Measurements from ENCODE around the gene MACO1. TPM values are rescaled to one million over a fixed set of nuclear protein-coding genes. Genes with fewer than 3 reads are reported as not detected.

Gene MACO1
- polyA plus RNA-seq, 2 of the 4 experiments (the other 2 are of a cell fraction) = 6.3 to 7.5 TPM

DNA sequence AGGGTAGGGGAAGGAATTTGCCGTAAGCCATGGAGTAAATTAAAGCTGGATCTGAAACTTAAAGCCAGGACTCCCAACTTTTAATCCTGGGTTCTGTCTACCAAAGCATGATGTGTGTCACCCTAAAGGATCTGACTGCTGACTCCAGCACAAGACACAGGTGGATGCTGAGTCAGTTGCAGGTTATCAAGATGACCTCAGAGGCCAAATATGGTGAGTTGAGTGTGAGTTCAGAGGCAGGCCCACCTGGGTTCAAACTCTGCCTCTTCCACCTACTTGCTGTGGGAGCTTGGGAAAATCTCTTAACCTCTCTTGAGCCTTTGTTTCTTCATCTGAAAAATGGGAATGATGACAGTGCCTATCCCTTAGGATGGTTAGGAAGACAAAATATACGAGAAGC, 96.1 kb downstream of the MACO1 start (continued):
- no peak for TF ChIP-seq ZC3H11A (IDR thresholded peaks at IDR 0.05)
- no peak for TF ChIP-seq ZNF302 (CRISPR knock-in tag; IDR thresholded peaks at IDR 0.05)
- no peak for TF ChIP-seq FOSB (CRISPR knock-in tag; IDR thresholded peaks at IDR 0.05)
- TF ChIP-seq, protein P1, sequence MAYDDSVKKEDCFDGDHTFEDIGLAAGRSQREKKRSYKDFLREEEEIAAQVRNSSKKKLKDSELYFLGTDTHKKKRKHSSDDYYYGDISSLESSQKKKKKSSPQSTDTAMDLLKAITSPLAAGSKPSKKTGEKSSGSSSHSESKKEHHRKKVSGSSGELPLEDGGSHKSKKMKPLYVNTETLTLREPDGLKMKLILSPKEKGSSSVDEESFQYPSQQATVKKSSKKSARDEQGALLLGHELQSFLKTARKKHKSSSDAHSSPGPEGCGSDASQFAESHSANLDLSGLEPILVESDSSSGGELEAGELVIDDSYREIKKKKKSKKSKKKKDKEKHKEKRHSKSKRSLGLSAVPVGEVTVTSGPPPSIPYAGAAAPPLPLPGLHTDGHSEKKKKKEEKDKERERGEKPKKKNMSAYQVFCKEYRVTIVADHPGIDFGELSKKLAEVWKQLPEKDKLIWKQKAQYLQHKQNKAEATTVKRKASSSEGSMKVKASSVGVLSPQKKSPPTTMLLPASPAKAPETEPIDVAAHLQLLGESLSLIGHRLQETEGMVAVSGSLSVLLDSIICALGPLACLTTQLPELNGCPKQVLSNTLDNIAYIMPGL (CRISPR knock-in tag; IDR thresholded peaks at IDR 0.05; ENCODE audit: borderline replicate concordance) = no peak

DNA sequence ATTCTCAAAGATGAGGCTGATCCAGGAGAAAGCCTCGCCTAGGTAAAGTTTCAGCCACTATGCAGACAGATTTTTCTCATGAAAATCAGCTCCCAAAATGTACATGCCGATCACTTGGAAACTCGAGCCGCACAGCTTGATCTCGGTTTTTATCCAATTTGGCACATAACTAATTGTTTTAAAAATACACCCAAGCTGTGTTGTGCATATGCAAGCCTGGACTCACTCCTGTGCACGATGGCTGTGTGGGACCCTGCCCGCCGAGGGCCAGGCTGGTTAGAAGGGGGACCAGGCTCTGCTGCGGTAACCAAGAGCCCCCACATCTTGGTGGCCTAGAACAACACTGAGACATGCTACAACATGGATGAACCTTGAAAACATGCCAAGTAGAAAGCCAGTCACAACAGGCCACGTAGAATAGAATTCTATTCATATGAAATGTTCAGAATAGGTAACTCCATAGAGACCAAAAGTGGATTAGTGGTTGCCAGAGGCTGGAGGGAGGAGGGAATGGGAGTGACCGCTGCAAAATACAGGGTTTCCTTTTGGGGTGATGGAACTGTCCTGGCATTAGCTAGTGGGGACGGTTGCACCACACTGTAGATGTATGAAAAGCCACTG, 96.6 kb downstream of the MACO1 start:
- ATAC-seq = no peak
- no peak overlapping the region for H3K4me2 ChIP-seq
- no peaks in the 10 kb centered on the region for H3K9me3 ChIP-seq
- no peak for DNase-seq (ENCODE audit: low read depth in 1 of 2, low spot score in 1 of 2)
- H3K4me3 ChIP-seq = no peak overlapping the region
- peaks cover 14% of the 10 kb centered on the region; the same call in 2 of the 3 replicates for H3K4me1 ChIP-seq
- no peak for TF ChIP-seq MAZ (IDR thresholded peaks at IDR 0.05; ENCODE audit: borderline replicate concordance, low read depth, low read length)
- no peak for FAIRE-seq
- 62% methylated on average over 12 of the region's 12 CpGs for WGBS (ENCODE audit: missing lambda C conversion rate)
- CTCF ChIA-PET = interaction anchor here (0.7 to 1.8 kb wide), 3 partner anchors 8 to 24 kb away, joined by 3 read pairs; no protein-coding TSS in a partner anchor
- H3K27ac ChIP-seq = no peak overlapping the region
- POLR2A ChIA-PET = no interaction called here

DNA sequence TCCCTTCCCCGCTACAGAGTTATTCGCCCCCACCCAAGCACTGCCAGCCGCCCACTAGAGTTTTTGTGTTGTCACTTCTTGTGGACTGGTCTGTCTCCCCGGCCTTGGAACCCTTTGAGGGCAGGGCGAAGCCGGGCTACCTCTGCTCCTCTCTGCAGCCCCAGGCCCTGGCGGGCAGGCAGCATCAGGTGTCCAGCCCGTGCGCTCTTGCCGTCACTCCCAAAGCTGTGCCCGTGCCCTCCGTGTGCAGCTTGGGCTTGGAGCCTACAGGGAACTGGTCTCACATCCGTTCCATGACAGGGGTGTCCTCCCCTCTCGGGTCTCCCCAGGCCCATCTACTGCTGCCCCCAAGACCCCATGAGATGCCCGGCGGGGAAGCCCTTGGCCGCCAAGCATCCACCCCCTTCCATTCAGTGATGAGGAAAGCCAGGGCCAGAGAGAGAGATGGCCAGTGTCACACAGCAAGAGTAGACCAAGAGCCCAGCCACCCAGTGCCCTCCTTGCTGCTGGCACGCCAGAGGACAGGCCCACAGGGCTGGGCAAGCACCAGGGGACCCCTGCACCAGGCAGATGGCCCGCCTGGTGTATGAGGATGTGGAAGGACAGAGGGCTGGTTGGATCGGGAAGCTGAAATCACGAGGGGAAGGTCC, 97.4 kb downstream of the MACO1 start:
- FAIRE-seq = no peak
- ATAC-seq = no peak
- no peak for DNase-seq (ENCODE audit: low read depth in 1 of 2, low spot score in 1 of 2)
- POLR2A ChIA-PET = no interaction called here
- peaks cover 11% of the 10 kb centered on the region; the same call in 2 of the 3 replicates for H3K4me1 ChIP-seq
- CTCF ChIA-PET = interaction anchor here (1.8 kb wide), 1 partner anchor 24 kb away, joined by 3 read pairs; no protein-coding TSS in a partner anchor
- no peaks in the 10 kb centered on the region for H3K9me3 ChIP-seq
- no peak overlapping the region for H3K4me2 ChIP-seq
- no peak overlapping the region for H3K27ac ChIP-seq
- no peak overlapping the region for H3K4me3 ChIP-seq
- WGBS (ENCODE audit: missing lambda C conversion rate) = 84% methylated on average over 15 of the region's 21 CpGs
- TF ChIP-seq, protein P2, sequence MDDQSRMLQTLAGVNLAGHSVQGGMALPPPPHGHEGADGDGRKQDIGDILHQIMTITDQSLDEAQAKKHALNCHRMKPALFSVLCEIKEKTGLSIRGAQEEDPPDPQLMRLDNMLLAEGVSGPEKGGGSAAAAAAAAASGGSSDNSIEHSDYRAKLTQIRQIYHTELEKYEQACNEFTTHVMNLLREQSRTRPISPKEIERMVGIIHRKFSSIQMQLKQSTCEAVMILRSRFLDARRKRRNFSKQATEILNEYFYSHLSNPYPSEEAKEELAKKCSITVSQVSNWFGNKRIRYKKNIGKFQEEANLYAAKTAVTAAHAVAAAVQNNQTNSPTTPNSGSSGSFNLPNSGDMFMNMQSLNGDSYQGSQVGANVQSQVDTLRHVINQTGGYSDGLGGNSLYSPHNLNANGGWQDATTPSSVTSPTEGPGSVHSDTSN (IDR thresholded peaks at IDR 0.05) = no peak
- TF ChIP-seq CHD2 (IDR thresholded peaks at IDR 0.05; ENCODE audit: low read length, partially characterized antibody) = no peak
- no peak for TF ChIP-seq CBX8 (IDR thresholded peaks at IDR 0.05)
- no peak for TF ChIP-seq RAD21 (conservative IDR thresholded peaks at IDR 0.05 in 1 of 2, IDR thresholded peaks at IDR 0.05 in 1 of 2)
- no peak for TF ChIP-seq RNF2 (IDR thresholded peaks at IDR 0.05; ENCODE audit: borderline replicate concordance, low read depth)
- no peak for TF ChIP-seq POLR2A (IDR thresholded peaks at IDR 0.05; ENCODE audit: low read length)
- no peak for TF ChIP-seq NPAS2 (CRISPR knock-in tag; IDR thresholded peaks at IDR 0.05; ENCODE audit: borderline replicate concordance)
- TF ChIP-seq, protein P3, sequence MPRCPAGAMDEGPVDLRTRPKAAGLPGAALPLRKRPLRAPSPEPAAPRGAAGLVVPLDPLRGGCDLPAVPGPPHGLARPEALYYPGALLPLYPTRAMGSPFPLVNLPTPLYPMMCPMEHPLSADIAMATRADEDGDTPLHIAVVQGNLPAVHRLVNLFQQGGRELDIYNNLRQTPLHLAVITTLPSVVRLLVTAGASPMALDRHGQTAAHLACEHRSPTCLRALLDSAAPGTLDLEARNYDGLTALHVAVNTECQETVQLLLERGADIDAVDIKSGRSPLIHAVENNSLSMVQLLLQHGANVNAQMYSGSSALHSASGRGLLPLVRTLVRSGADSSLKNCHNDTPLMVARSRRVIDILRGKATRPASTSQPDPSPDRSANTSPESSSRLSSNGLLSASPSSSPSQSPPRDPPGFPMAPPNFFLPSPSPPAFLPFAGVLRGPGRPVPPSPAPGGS (IDR thresholded peaks at IDR 0.05) = no peak

DNA sequence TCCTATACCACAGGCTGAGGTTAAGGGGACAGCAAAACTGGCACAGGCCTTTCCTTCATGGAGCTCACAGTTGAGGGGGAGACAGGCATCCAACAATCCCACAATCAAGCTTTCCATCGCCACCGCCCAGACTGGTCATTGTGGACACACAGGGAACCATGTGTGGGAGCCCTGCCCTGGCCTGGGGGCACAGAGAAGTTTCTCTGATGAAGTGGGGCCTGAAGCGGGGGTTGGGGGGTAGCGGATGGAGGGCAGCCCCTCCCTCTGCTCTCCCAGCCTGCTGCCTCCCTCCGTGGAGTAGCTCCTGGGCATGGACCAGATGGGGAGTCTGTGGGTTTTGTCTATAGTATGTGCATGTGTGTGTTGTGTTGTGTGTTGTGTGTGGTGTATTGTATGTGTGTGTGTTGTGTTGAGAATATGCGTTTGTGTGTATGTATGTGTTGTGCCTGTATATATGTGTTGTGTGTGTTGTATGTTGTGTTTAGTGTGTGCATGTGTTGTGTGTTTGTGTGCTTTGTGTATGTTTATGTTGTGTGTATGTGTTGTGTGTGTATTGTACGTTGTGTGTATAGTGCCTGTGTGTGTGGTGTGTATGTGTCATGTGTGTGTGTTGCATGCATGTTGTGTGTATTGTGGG, 98.3 kb downstream of the MACO1 start:
- FAIRE-seq = no peak
- H3K4me1 ChIP-seq = peaks cover 11% of the 10 kb centered on the region; the same call in 2 of the 3 replicates
- no peak overlapping the region for H3K27ac ChIP-seq
- TF ChIP-seq NFE2L2 (conservative IDR thresholded peaks at IDR 0.05; ENCODE audit: low read length) (no peak), HOXB5 (CRISPR knock-in tag; IDR thresholded peaks at IDR 0.05) (no peak), HEYL (CRISPR knock-in tag; IDR thresholded peaks at IDR 0.05) (no peak)
- no peak overlapping the region for H3K4me2 ChIP-seq
- ChIA-PET CTCF (interaction anchor here (1.0 to 1.8 kb wide), 2 partner anchors 8 to 25 kb away, joined by 3 to 4 read pairs; no protein-coding TSS in a partner anchor), POLR2A (no interaction called here)
- H3K9me3 ChIP-seq = no peaks in the 10 kb centered on the region
- no peak for ATAC-seq
- no peak overlapping the region for H3K4me3 ChIP-seq
- no peak for DNase-seq (ENCODE audit: low read depth in 1 of 2, low spot score in 1 of 2)
- 42% methylated on average over 3 of the region's 7 CpGs for WGBS (ENCODE audit: missing lambda C conversion rate)

Measured in A549 (cell line).